Adrenal gland (tissue), 12 donors: ENCODE measurements around the gene PTPDC1. TPM values are rescaled to one million over a fixed set of nuclear protein-coding genes. Genes with fewer than 3 reads are reported as not detected.

Experiments used
- DNase-seq, 7 donors: peaks; one replicate each; pipeline ENCODE4 v3.0.0-alpha.2; 2019 to 2020
- H3K27ac ChIP-seq, 5 donors: fragments of 200-600 bp; sonication (generic) in 4 of 5; 1 replicate in 3 of 5; 2 replicates in 2 of 5; pipeline versions ENCODE4 v1.5.1 to v1.8.0; 2016 to 2020; ENCODE audit warnings: mild to moderate bottlenecking in 1 of 5
- H3K27me3 ChIP-seq: fragments of 200-600 bp; 2 replicates; pipeline ENCODE4 v1.8.0; 2021
- H3K36me3 ChIP-seq, 2 donors: fragments of 200-600 bp; replicated peaks in 1 of 2; 1 replicate in 1 of 2; 2 replicates in 1 of 2; pipeline versions ENCODE4 v1.5.1 to v1.8.0; 2018 to 2022
- H3K4me1 ChIP-seq, 2 donors: fragments of 200-600 bp; replicated peaks in 1 of 2; 1 replicate in 1 of 2; 2 replicates in 1 of 2; pipeline versions ENCODE4 v1.5.1 to v1.8.0; 2018 to 2021
- H3K4me3 ChIP-seq, 4 donors: fragments of 200-600 bp; sonication (generic) in 3 of 4; one replicate each; pipeline ENCODE4 v1.5.1; 2016 to 2018
- H3K9me3 ChIP-seq, 3 donors: fragments of 200-600 bp; sonication (generic) in 1 of 3; replicated peaks in 1 of 3; 1 replicate in 2 of 3; 2 replicates in 1 of 3; pipeline versions ENCODE4 v1.5.1 to v1.8.0; 2016 to 2021
- POLR2A ChIP-seq, 2 donors: fragments of 450-650 bp; IDR thresholded peaks; one replicate each; pipeline ENCODE4 v1.6.1; 2017; ENCODE audit warnings: antibody characterized with exemption in 2 of 2, mild to moderate bottlenecking in 2 of 2, moderate library complexity in 1 of 2
- WGBS, 4 donors: extraction: QIAGEN DNeasy Blood & Tissue Kit in 2 of 4; methylation state at CpG; one replicate each; pipeline versions ENCODE4 v1.1.5 to v1.1.7; 2013 to 2017; 5-methylcytosine and 5-hydroxymethylcytosine counted together
- intact Hi-C, 2 donors: fragments of 100-400 bp; cut with DNase I; formaldehyde crosslinking; loops; one replicate each; pipeline versions ENCODE4 v1.14.1 to v1.15.0; 2022 to 2023
- polyA plus RNA-seq, 3 donors: library from polyadenylated mRNA; stranded (reverse); fragments of 200-250 nt in 2 of 3; fragments of 350-450 nt in 1 of 3; fragmentation: Illumina TruSeq in 1 of 3; extraction: RNeasy Lipid Tissue Mini Kit (QIAGEN cat#74804) in 1 of 3; gene quantifications; one replicate each; pipeline ENCODE4 v1.2.3, GENCODE V29; 2013 to 2014
- total RNA-seq, 9 donors: library from RNA; depleted of rRNA in 4 of 9; stranded (reverse); fragments of >200 nt in 4 of 9; fragments of 120-200 nt in 1 of 9; fragmentation: NEBNext Ultra II Directional in 1 of 9; extraction: Animal tissue kit (Norgen Biotek cat#: 25700) in 1 of 9; gene quantifications; one replicate each; pipeline versions ENCODE4 v1.1.0 to v1.2.4, GENCODE V29; 2013 to 2023
- TF ChIP-seq, protein P1 (sequence below), 6 experiments: fragments of 450-650 bp in 4 of 6; fragments of 200-600 bp in 2 of 6; sonication (generic) in 1 of 6; IDR thresholded peaks; 1 replicate in 5 of 6; 2 replicates in 1 of 6; pipeline versions ENCODE4 v1.5.1 to v1.8.0; 2016 to 2021; ENCODE audit warnings: antibody characterized with exemption in 6 of 6, mild to moderate bottlenecking in 2 of 6, moderate library complexity in 1 of 6
- donor health status: healthy with polysubstance abuse.
- donor health status: Bipolar disorder and iron deficiency.
- donor health status: DM: yes; HTN: yes; CAD: no.
- donor health status: DM: no; HTN: no; CAD: no.
- donor health status: DM: no; HTN: no; CAD: no.
- donor health status: DM: yes; HTN: yes; CAD: no.

Gene PTPDC1
- total and polyA plus RNA-seq, 12 donors: 5.1 to 19.4 (median 9.4) TPM

DNA sequence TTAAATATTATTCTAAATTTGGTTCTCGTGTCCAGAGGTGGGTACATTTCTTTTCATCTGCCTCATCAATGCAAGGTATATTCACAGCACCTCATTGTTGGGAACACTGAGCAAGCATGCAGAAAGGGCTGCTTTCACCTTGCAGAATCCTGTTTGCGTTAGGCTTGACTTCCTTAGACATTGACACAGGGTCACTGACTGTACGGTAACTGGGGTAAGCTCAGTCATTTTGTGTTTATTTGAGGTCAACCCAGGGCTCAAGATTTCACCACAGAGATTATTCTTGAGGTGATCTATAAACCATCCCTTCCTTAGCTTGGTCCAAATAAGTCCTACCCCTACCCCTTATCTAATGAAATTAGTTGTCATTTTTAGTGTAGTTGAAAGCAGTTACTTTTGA is 1.7 kb upstream of the PTPDC1 start:
- Histone ChIP-seq H3K9me3 (no peaks in the 10 kb centered on the region), H3K27ac (peak overlapping the region in 1 of 5 donors; percentile 18), H3K4me3 (no peak overlapping the region), H3K27me3 (no peaks in the 10 kb centered on the region), H3K4me1 (peaks cover 0 to 9% of the 10 kb centered on the region in 2 donors), H3K36me3 (no peaks in the 10 kb centered on the region)
- WGBS, 4 donors: 80 to 89% (median 86%) methylated on average over 3 of the region's 3 CpGs
- intact Hi-C loops: no loop called here
- no peak for DNase-seq
- TF ChIP-seq, protein P1, sequence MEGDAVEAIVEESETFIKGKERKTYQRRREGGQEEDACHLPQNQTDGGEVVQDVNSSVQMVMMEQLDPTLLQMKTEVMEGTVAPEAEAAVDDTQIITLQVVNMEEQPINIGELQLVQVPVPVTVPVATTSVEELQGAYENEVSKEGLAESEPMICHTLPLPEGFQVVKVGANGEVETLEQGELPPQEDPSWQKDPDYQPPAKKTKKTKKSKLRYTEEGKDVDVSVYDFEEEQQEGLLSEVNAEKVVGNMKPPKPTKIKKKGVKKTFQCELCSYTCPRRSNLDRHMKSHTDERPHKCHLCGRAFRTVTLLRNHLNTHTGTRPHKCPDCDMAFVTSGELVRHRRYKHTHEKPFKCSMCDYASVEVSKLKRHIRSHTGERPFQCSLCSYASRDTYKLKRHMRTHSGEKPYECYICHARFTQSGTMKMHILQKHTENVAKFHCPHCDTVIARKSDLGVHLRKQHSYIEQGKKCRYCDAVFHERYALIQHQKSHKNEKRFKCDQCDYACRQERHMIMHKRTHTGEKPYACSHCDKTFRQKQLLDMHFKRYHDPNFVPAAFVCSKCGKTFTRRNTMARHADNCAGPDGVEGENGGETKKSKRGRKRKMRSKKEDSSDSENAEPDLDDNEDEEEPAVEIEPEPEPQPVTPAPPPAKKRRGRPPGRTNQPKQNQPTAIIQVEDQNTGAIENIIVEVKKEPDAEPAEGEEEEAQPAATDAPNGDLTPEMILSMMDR (IDR thresholded peaks at IDR 0.05): no peak
- TF ChIP-seq POLR2A (IDR thresholded peaks at IDR 0.05): no peak

DNA sequence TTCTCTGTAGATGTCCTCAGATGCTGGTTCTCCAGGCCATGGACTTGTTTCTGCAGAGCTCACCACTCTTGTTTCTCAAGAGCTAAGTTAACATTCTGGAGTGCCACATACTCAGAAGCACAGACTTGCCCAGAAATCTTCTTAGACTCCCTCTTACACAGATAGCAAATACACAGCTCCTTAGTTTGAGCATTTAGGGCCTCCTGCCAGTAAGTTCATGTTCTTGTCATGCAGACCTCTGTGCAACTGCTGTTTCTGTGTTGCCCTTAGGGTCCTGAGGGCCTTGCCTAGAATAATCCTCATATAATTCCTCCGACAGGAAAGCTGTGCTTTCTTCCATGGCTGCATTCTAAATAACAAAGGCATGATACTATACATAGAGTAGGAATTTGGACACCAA is 1.3 kb upstream of the PTPDC1 start:
- no peaks in the 10 kb centered on the region for H3K36me3 ChIP-seq
- intact Hi-C loops: no loop called here
- 80 to 92% (median 87%) methylated on average over 1 of the region's 1 CpG for whole genome bisulfite sequencing, 4 donors
- H3K4me3 ChIP-seq: no peak overlapping the region
- no peak for DNase-seq
- peak overlapping the region in 1 of 5 donors; percentile 18 for H3K27ac ChIP-seq
- TF ChIP-seq, protein P1 (IDR thresholded peaks at IDR 0.05): no peak
- TF ChIP-seq POLR2A (IDR thresholded peaks at IDR 0.05): no peak
- no peaks in the 10 kb centered on the region for H3K9me3 ChIP-seq
- no peaks in the 10 kb centered on the region for H3K27me3 ChIP-seq
- peaks cover 0 to 9% of the 10 kb centered on the region in 2 donors for H3K4me1 ChIP-seq

DNA sequence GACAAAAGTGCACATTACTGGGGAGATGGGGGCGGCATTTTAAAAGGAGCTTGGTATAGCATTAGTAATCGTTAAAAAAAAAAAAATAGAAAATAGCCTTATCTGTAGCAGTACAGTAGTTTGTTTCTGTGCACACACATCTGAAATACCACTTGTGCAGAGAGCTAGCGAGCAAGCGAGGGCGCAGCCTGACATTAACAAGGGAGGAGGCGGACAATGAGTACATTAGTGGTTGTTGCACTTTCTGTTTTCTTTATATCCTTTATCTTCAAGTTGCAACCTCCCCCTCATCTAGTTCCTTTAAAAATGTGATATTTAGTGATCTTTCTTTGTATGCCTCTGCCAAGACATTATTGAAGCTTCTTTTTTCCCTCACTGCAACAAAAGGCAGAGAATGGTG is 880 bp upstream of the PTPDC1 start:
- no peaks in the 10 kb centered on the region for H3K9me3 ChIP-seq
- intact Hi-C loops: no loop called here
- DNase-seq: no peak
- H3K4me3 ChIP-seq: no peak overlapping the region
- H3K4me1 ChIP-seq: peaks cover 0 to 9% of the 10 kb centered on the region in 2 donors
- WGBS, 4 donors: 64 to 81% (median 73%) methylated on average over 6 of the region's 6 CpGs
- no peaks in the 10 kb centered on the region for H3K36me3 ChIP-seq
- no peak overlapping the region for H3K27ac ChIP-seq
- no peak for TF ChIP-seq POLR2A (IDR thresholded peaks at IDR 0.05)
- TF ChIP-seq, protein P1 (IDR thresholded peaks at IDR 0.05): no peak
- no peaks in the 10 kb centered on the region for H3K27me3 ChIP-seq

DNA sequence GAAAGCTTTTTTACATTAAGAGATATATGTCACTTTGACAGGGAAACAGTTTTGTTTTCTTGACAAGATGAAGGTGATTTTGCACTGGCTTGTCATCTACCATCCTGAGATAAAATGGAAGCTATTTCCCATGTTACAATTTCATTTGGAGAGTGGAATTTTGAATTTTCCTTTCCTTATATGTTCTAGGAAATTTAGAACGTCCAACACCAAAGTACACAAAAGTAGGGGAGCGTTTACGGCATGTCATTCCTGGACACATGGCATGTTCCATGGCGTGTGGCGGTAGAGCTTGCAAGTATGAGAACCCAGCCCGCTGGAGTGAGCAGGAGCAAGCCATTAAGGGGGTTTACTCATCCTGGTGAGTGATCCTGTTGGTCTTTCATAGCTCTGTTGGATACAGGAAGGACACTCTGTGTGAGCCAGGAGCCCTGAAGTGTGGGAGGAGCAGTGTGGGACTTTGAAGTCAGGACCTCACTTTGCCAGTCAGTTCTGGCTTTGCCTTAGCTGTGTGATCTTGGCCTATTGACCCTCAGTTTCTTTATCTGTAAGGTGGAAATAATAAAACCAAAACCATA is 887 bp downstream of the PTPDC1 start:
- Histone ChIP-seq H3K27me3 (no peaks in the 10 kb centered on the region), H3K9me3 (no peaks in the 10 kb centered on the region), H3K36me3 (no peaks in the 10 kb centered on the region), H3K4me1 (peaks cover 0 to 9% of the 10 kb centered on the region in 2 donors), H3K4me3 (no peak overlapping the region), H3K27ac (no peak overlapping the region)
- intact Hi-C loops: no loop called here
- no peak for DNase-seq
- TF ChIP-seq POLR2A (IDR thresholded peaks at IDR 0.05): no peak
- 90 to 95% (median 94%) methylated on average over 6 of the region's 6 CpGs for WGBS, 4 donors
